HL-60/S4 (cell line): ENCODE results near the gene CPSF4.

Experiments
- in situ Hi-C: fragments of 300-500 bp; cut with MboI; formaldehyde crosslinking; loops from 2 replicates; pipeline ENCODE4 v1.14.3; 2022; ENCODE audit warnings: low sequenced_read_pairs

Gene CPSF4

GRCh38 chr7:99438573-99439480 lies at the start of gene CPSF4, which contains the start of gene PTCD1:
CPSF4 (plus strand) TSS chr7:99438943; CDS start chr7:99439083, 140 bp downstream.
PTCD1 (minus strand) TSS chr7:99438798; CDS start chr7:99435242, 3,556 bp downstream.
- in situ Hi-C loops = no loop called here

GRCh38 chr7:99389772-99390171 lies 49.0 kb upstream of the CPSF4 start:
- in situ Hi-C loops = no loop called here

- in situ Hi-C loops = no loop called here
These were observed 47.7 kb upstream of the CPSF4 start for GRCh38 chr7:99390941-99391602.

GRCh38 chr7:99392046-99392445 lies 46.7 kb upstream of the CPSF4 start:
- in situ Hi-C loops = no loop called here

- in situ Hi-C loops = no loop called here
These were observed 45.9 kb upstream of the CPSF4 start for GRCh38 chr7:99392659-99393354.

GRCh38 chr7:99393355-99394187 lies 45.2 kb upstream of the CPSF4 start:
- in situ Hi-C loops = no loop called here

- in situ Hi-C loops = no loop called here
These were observed 44.6 kb upstream of the CPSF4 start for GRCh38 chr7:99394188-99394502.

- in situ Hi-C loops = no loop called here
These were observed 43.0 kb upstream of the CPSF4 start for GRCh38 chr7:99395616-99396327.

- in situ Hi-C loops = no loop called here
These were observed 42.1 kb upstream of the CPSF4 start for GRCh38 chr7:99396418-99397296.

- in situ Hi-C loops = no loop called here
These were observed 41.3 kb upstream of the CPSF4 start for GRCh38 chr7:99397297-99397983.

GRCh38 chr7:99398891-99399445 lies 39.8 kb upstream of the CPSF4 start:
- in situ Hi-C loops = no loop called here

- in situ Hi-C loops = no loop called here
These were observed 39.1 kb upstream of the CPSF4 start for GRCh38 chr7:99399597-99399996.

- in situ Hi-C loops = no loop called here
These were observed 35.9 kb upstream of the CPSF4 start for GRCh38 chr7:99402854-99403253.

- in situ Hi-C loops = no loop called here
These were observed 35.0 kb upstream of the CPSF4 start for GRCh38 chr7:99403764-99404163.

- in situ Hi-C loops = no loop called here
These were observed 34.3 kb upstream of the CPSF4 start for GRCh38 chr7:99404235-99404976.

GRCh38 chr7:99404977-99405320 lies 33.8 kb upstream of the CPSF4 start:
- in situ Hi-C loops = no loop called here

GRCh38 chr7:99406557-99406956 lies 32.2 kb upstream of the CPSF4 start:
- in situ Hi-C loops = no loop called here
